IMR-90 (cell line): Measurements from ENCODE around the gene KCNG4. TPM values are rescaled to one million over a fixed set of nuclear protein-coding genes. Genes with fewer than 3 reads are reported as not detected.

ENCODE experiments used
- ATAC-seq: fragments of 200-7000 bp; cut with Tn5 transposase; 2 replicates; pipeline ENCODE4 v1.9.1; 2020; ENCODE audit warnings: low read depth, mild to moderate bottlenecking, moderate library complexity
- BruUV-seq: library from RNA; stranded (reverse); fragments of 400-500 nt; replicated peaks from 2 replicates; lab custom pipeline; 2021; lab: Mats Ljungman, UMichigan
- CTCF ChIA-PET: fragments of 300-600 bp; formaldehyde crosslinking; extraction: SDS; loops from one replicate; lab custom pipeline; 2021; ENCODE audit warnings: antibody characterized with exemption; lab: Yijun Ruan, JAX
- POLR2A ChIA-PET: fragments of 300-600 bp; sonication (Branson Sonifier 250); formaldehyde crosslinking; loops from one replicate; lab custom pipeline; 2022; ENCODE audit warnings: antibody characterized with exemption; ENCODE audit not compliant: unreplicated experiment; lab: Charles Lee
- DNase-seq: peaks from one replicate; pipeline ENCODE4 v3.0.0; 2013
- H2AFZ ChIP-seq: replicated peaks from 2 replicates; pipeline ENCODE3; 2013; ENCODE audit warnings: low read length, mild to moderate bottlenecking; ENCODE audit not compliant: poor library complexity
- H2AK5ac ChIP-seq: 2 replicates; pipeline ENCODE4 v1.6.1; 2013; ENCODE audit warnings: low read depth, low read length, inconsistent platforms
- H2AK9ac ChIP-seq: replicated peaks from 2 replicates; pipeline ENCODE3; 2013; ENCODE audit warnings: mild to moderate bottlenecking, low read depth, low read length, moderate library complexity; ENCODE audit not compliant: poor library complexity
- H2BK120ac ChIP-seq: 2 replicates; pipeline ENCODE4 v1.6.1; 2013; ENCODE audit warnings: low read depth, low read length, inconsistent platforms
- H2BK15ac ChIP-seq: 3 replicates; pipeline ENCODE4 v1.6.1; 2013; ENCODE audit warnings: low read depth, low read length, inconsistent platforms
- H2BK20ac ChIP-seq: 2 replicates; pipeline ENCODE4 v1.6.1; 2013; ENCODE audit warnings: low read depth, mild to moderate bottlenecking, inconsistent platforms, low read length, moderate library complexity
- H2BK5ac ChIP-seq: 2 replicates; pipeline ENCODE4 v1.6.1; 2013; ENCODE audit warnings: mild to moderate bottlenecking, low read depth, low read length, inconsistent platforms; ENCODE audit not compliant: poor library complexity, severe bottlenecking
- H3K14ac ChIP-seq: replicated peaks from 2 replicates; pipeline ENCODE4 v1.6.1; 2013; ENCODE audit warnings: low read depth, low read length, inconsistent platforms
- H3K18ac ChIP-seq: 2 replicates; pipeline ENCODE4 v1.6.1; 2013; ENCODE audit warnings: low read depth, low read length, control low read depth
- H3K23ac ChIP-seq: 2 replicates; pipeline ENCODE4 v1.6.1; 2013; ENCODE audit warnings: low read depth, low read length, inconsistent platforms
- H3K27ac ChIP-seq: 2 replicates; pipeline ENCODE4 v1.5.1; 2013; ENCODE audit warnings: mild to moderate bottlenecking, control low read depth, low read length; ENCODE audit not compliant: insufficient read depth
- H3K27me3 ChIP-seq: 2 replicates; pipeline ENCODE4 v1.6.1; 2013; ENCODE audit warnings: low read length; ENCODE audit not compliant: control insufficient read depth, insufficient read depth
- H3K36me3 ChIP-seq: 2 replicates; pipeline ENCODE4 v1.6.1; 2013; ENCODE audit warnings: low read length, mixed read lengths; ENCODE audit not compliant: control insufficient read depth, insufficient read depth
- H3K4ac ChIP-seq: 2 replicates; pipeline ENCODE4 v1.6.1; 2013; ENCODE audit warnings: low read depth, low read length, inconsistent platforms
- H3K4me1 ChIP-seq: 2 replicates; pipeline ENCODE4 v1.6.1; 2013; ENCODE audit warnings: low read length, mixed read lengths; ENCODE audit not compliant: control insufficient read depth, insufficient read depth
- H3K4me2 ChIP-seq: 2 replicates; pipeline ENCODE4 v1.6.1; 2013; ENCODE audit warnings: low read depth, mild to moderate bottlenecking, control low read depth, low read length, moderate library complexity
- H3K4me3 ChIP-seq: 2 replicates; pipeline ENCODE4 v1.5.1; 2013; ENCODE audit warnings: low read depth, mild to moderate bottlenecking, control low read depth, low read length, moderate library complexity; ENCODE audit not compliant: insufficient read depth
- H3K56ac ChIP-seq: 2 replicates; pipeline ENCODE4 v1.6.1; 2013; ENCODE audit warnings: low read length, inconsistent platforms; ENCODE audit not compliant: insufficient read depth; ENCODE audit errors: extremely low read depth
- H3K79me1 ChIP-seq, 2 experiments: 2 replicates each; pipeline ENCODE4 v1.6.1; 2013; ENCODE audit warnings: low read length in 2 of 2, inconsistent platforms in 1 of 2, low read depth in 1 of 2
- H3K9ac ChIP-seq: 2 replicates; pipeline ENCODE4 v1.6.1; 2013; ENCODE audit warnings: low read depth, low read length, control low read depth
- H3K9me1 ChIP-seq: 2 replicates; pipeline ENCODE4 v1.6.1; 2013; ENCODE audit warnings: low read length, inconsistent platforms; ENCODE audit not compliant: insufficient read depth
- H3K9me3 ChIP-seq: 2 replicates; pipeline ENCODE4 v1.6.1; 2013; ENCODE audit warnings: low read length; ENCODE audit not compliant: control insufficient read depth, insufficient read depth
- H4K20me1 ChIP-seq: 2 replicates; pipeline ENCODE4 v1.6.1; 2013; ENCODE audit warnings: low read length, inconsistent platforms; ENCODE audit not compliant: insufficient read depth
- H4K5ac ChIP-seq: 2 replicates; pipeline ENCODE4 v1.6.1; 2013; ENCODE audit warnings: mild to moderate bottlenecking, low read depth, low read length, control low read depth
- H4K8ac ChIP-seq, 2 experiments: 2 replicates each; pipeline ENCODE4 v1.6.1; 2013; ENCODE audit warnings: low read depth in 2 of 2, low read length in 2 of 2, control low read depth in 1 of 2, inconsistent platforms in 1 of 2
- H4K91ac ChIP-seq: 2 replicates; pipeline ENCODE4 v1.6.1; 2013; ENCODE audit warnings: low read depth, low read length, inconsistent platforms; ENCODE audit not compliant: insufficient read depth
- BHLHE40 ChIP-seq: fragments of 150-350 bp; IDR thresholded peaks from 2 replicates; pipeline ENCODE4 v1.6.1; 2016; ENCODE audit warnings: mild to moderate bottlenecking, low read depth, low read length
- CEBPB ChIP-seq: IDR thresholded peaks from 2 replicates; pipeline ENCODE4 v1.6.1; 2012; ENCODE audit warnings: low read depth, low read length, improper control_type of control experiment
- CHD1 ChIP-seq: IDR thresholded peaks from 2 replicates; pipeline ENCODE4 v1.6.1; 2012; ENCODE audit warnings: low read depth, low read length, improper control_type of control experiment
- FOS ChIP-seq: fragments of 150-350 bp; IDR thresholded peaks from 2 replicates; pipeline ENCODE4 v1.6.1; 2016; ENCODE audit warnings: low read depth, low read length
- MAFK ChIP-seq: IDR thresholded peaks from 2 replicates; pipeline ENCODE4 v1.6.1; 2012; ENCODE audit warnings: low read depth, low read length, improper control_type of control experiment
- MAZ ChIP-seq: IDR thresholded peaks from 2 replicates; pipeline ENCODE4 v1.6.1; 2012; ENCODE audit warnings: low read depth, mild to moderate bottlenecking, low read length, improper control_type of control experiment, moderate library complexity, borderline replicate concordance
- MXI1 ChIP-seq: IDR thresholded peaks from 2 replicates; pipeline ENCODE4 v1.6.1; 2012; ENCODE audit warnings: low read depth, mild to moderate bottlenecking, low read length, moderate library complexity, borderline replicate concordance
- NFE2L2 ChIP-seq: fragments of 150-350 bp; IDR thresholded peaks from 2 replicates; pipeline ENCODE4 v1.6.1; 2016; ENCODE audit warnings: low read depth, mild to moderate bottlenecking, low read length
- POLR2A ChIP-seq: IDR thresholded peaks from 2 replicates; pipeline ENCODE4 v1.6.1; 2012; ENCODE audit warnings: mild to moderate bottlenecking, low read depth, low read length
- RAD21 ChIP-seq: IDR thresholded peaks from 2 replicates; pipeline ENCODE4 v1.6.1; 2012; ENCODE audit warnings: low read length, improper control_type of control experiment
- RCOR1 ChIP-seq: IDR thresholded peaks from 2 replicates; pipeline ENCODE4 v1.6.1; 2012; ENCODE audit warnings: mild to moderate bottlenecking, low read length, improper control_type of control experiment; ENCODE audit not compliant: insufficient replicate concordance
- RFX5 ChIP-seq: IDR thresholded peaks from 2 replicates; pipeline ENCODE4 v1.8.0; 2012; ENCODE audit warnings: low read depth, mild to moderate bottlenecking, low read length, moderate library complexity
- SMC3 ChIP-seq: fragments of 150-350 bp; IDR thresholded peaks from 2 replicates; pipeline ENCODE4 v1.6.1; 2016; ENCODE audit warnings: low read depth, mild to moderate bottlenecking, antibody characterized with exemption, low read length, moderate library complexity
- WGBS, 2 experiments: methylation state at CpG; one replicate each; pipeline versions ENCODE4 v1.1.5 to v1.1.7; 2013; ENCODE audit warnings: missing lambda C conversion rate in 2 of 2; ENCODE audit not compliant: insufficient read length in 1 of 2; ENCODE audit errors: extremely low coverage in 2 of 2; 5-methylcytosine and 5-hydroxymethylcytosine counted together
- dilution Hi-C: fragments of 300-500 bp; cut with HindIII; formaldehyde crosslinking; loops from one replicate; pipeline ENCODE4 v1.14.3; 2018; ENCODE audit warnings: low sequenced_read_pairs; ENCODE audit not compliant: unreplicated experiment
- in situ Hi-C: fragments of 300-500 bp; cut with MboI; formaldehyde crosslinking; loops from 3 replicates; pipeline ENCODE4 v1.14.3; 2019; ENCODE audit warnings: low sequenced_read_pairs, inconsistent platforms, mixed read lengths
- intact Hi-C: fragments of 100-400 bp; cut with micrococcal nuclease; formaldehyde crosslinking; loops from 2 replicates; pipeline ENCODE4 v1.10.0; 2022
- polyA plus RNA-seq, 3 experiments: library from polyadenylated mRNA; depleted of rRNA; stranded (reverse); fragments of >200 nt; gene quantifications; 2 replicates each; pipeline ENCODE4 v1.2.3, GENCODE V29; 2012; ENCODE audit warnings: low replicate concordance in 1 of 3
- total RNA-seq: library from RNA; depleted of rRNA; stranded (reverse); fragments of >200 nt; gene quantifications from 2 replicates; pipeline ENCODE4 v1.2.3, GENCODE V29; 2012
- TF ChIP-seq, protein P1 (sequence below): fragments of 150-350 bp; IDR thresholded peaks from 2 replicates; pipeline ENCODE4 v1.6.1; 2016; ENCODE audit warnings: low read depth, mild to moderate bottlenecking, low read length, moderate library complexity, borderline replicate concordance
- TF ChIP-seq, protein P2 (sequence below): conservative IDR thresholded peaks from 2 replicates; pipeline ENCODE4 v1.5.1; 2012; ENCODE audit warnings: mild to moderate bottlenecking, low read depth, low read length, improper control_type of control experiment
- TF ChIP-seq, protein P3 (sequence below): fragments of 150-350 bp; IDR thresholded peaks from 2 replicates; pipeline ENCODE4 v1.6.1; 2017; ENCODE audit warnings: mild to moderate bottlenecking, antibody characterized with exemption, low read length, low read depth

Gene KCNG4
- total and polyA plus RNA-seq, 2 of the 4 experiments (the other 2 are of a cell fraction), result not detected

DNA sequence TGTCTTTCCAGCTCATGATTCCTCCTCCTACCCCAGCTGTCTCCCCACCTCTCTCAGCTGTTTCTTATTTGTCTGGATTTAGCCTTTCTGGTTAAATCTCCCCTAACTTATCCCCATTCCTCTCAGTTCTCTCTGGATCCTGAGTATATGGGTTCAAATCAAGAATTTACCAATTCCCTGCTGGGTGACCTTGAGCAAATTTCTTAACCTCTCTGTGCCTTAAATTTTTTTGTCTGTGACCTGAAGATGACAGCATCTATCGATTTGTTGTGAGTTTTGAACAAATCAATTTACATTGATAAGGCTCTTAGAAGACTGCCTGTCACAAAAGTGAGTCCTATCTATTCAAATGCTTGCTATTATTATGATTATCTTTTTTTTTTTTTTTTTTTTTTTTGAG is 2.0 kb upstream of the KCNG4 start:
- Histone ChIP-seq H3K14ac (no peak overlapping the region), H3K4ac (no peak overlapping the region), H3K56ac (no peak overlapping the region), H2AK5ac (no peak overlapping the region), H2BK20ac (no peak overlapping the region), H3K36me3 (no peaks in the 10 kb centered on the region), H4K91ac (no peak overlapping the region), H2AFZ (no peak overlapping the region), H4K8ac (no peak overlapping the region), H3K9me3 (peaks cover 7% of the 10 kb centered on the region), H4K5ac (no peak overlapping the region), H4K20me1 (no peaks in the 10 kb centered on the region), H3K4me2 (no peak overlapping the region), H3K27ac (no peak overlapping the region), H3K4me1 (no peaks in the 10 kb centered on the region; the same call in 1 of the 2 replicates), H3K9me1 (no peaks in the 10 kb centered on the region), H2BK5ac (no peak overlapping the region), H3K23ac (no peak overlapping the region), H2AK9ac (no peak overlapping the region), H2BK120ac (no peak overlapping the region), H2BK15ac (no peak overlapping the region), H3K9ac (no peak overlapping the region), H3K27me3 (peaks cover 73% of the 10 kb centered on the region), H3K18ac (no peak overlapping the region), H3K79me1 (no peaks in the 10 kb centered on the region), H3K4me3 (no peak overlapping the region)
- TF ChIP-seq NFE2L2 (no peak), CEBPB (no peak), RCOR1 (no peak), MAFK (no peak), POLR2A (no peak), CHD1 (no peak), RAD21 (no peak), RFX5 (no peak), MXI1 (no peak), BHLHE40 (no peak), FOS (no peak), MAZ (no peak), SMC3 (no peak)
- TF ChIP-seq, protein P1, sequence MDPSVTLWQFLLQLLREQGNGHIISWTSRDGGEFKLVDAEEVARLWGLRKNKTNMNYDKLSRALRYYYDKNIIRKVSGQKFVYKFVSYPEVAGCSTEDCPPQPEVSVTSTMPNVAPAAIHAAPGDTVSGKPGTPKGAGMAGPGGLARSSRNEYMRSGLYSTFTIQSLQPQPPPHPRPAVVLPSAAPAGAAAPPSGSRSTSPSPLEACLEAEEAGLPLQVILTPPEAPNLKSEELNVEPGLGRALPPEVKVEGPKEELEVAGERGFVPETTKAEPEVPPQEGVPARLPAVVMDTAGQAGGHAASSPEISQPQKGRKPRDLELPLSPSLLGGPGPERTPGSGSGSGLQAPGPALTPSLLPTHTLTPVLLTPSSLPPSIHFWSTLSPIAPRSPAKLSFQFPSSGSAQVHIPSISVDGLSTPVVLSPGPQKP, result no peak
- TF ChIP-seq, protein P2, sequence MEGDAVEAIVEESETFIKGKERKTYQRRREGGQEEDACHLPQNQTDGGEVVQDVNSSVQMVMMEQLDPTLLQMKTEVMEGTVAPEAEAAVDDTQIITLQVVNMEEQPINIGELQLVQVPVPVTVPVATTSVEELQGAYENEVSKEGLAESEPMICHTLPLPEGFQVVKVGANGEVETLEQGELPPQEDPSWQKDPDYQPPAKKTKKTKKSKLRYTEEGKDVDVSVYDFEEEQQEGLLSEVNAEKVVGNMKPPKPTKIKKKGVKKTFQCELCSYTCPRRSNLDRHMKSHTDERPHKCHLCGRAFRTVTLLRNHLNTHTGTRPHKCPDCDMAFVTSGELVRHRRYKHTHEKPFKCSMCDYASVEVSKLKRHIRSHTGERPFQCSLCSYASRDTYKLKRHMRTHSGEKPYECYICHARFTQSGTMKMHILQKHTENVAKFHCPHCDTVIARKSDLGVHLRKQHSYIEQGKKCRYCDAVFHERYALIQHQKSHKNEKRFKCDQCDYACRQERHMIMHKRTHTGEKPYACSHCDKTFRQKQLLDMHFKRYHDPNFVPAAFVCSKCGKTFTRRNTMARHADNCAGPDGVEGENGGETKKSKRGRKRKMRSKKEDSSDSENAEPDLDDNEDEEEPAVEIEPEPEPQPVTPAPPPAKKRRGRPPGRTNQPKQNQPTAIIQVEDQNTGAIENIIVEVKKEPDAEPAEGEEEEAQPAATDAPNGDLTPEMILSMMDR, result no peak
- TF ChIP-seq, protein P3, sequence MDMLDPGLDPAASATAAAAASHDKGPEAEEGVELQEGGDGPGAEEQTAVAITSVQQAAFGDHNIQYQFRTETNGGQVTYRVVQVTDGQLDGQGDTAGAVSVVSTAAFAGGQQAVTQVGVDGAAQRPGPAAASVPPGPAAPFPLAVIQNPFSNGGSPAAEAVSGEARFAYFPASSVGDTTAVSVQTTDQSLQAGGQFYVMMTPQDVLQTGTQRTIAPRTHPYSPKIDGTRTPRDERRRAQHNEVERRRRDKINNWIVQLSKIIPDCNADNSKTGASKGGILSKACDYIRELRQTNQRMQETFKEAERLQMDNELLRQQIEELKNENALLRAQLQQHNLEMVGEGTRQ, result no peak
- in situ Hi-C loops (no loop called here), intact Hi-C loops (no loop called here), dilution Hi-C loops (no loop called here)
- no peak for ATAC-seq
- BruUV-seq, result no TSS peak
- POLR2A ChIA-PET, result no interaction called here
- DNase-seq, result no peak
- CTCF ChIA-PET, result no interaction called here
- WGBS, 2 experiments, result no CpG with 5 or more reads among the region's 1 CpG
